Astrocyte (in vitro differentiated cells and primary cell): ENCODE measurements around the gene GJC1.

Experiments
- EZH2 ChIP-seq: IDR thresholded peaks from 2 replicates; pipeline ENCODE4 v1.6.1; 2012; ENCODE audit warnings: mild to moderate bottlenecking, low read length, inconsistent platforms; ENCODE audit not compliant: insufficient read depth
- TF ChIP-seq, protein P1 (sequence below): IDR thresholded peaks from 2 replicates; pipeline ENCODE4 v1.5.1; 2011; ENCODE audit warnings: low read depth, mild to moderate bottlenecking, inconsistent platforms, low read length, moderate library complexity; ENCODE audit not compliant: insufficient read depth

DNA sequence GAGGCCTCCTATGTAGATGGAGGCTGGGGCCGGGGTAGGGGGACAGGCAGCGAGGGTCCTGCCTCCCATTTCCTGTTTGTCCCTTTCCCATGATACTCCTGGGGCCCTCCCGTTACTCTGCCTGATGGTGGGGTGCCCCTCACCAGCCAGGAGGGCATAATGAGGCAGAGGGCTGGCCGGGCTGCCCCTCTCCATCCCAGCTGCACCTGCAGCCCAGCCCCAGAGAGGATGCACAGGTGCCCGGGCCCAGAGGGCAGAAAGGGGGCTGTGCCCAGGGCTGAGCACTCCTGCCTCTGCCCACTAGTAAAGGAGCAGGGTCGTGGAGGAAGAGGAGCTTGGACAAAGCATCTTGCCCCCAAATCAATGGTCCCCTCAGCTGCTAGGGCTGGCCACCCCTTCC lies 60.9 kb downstream of the GJC1 start:
- TF ChIP-seq, protein P1, sequence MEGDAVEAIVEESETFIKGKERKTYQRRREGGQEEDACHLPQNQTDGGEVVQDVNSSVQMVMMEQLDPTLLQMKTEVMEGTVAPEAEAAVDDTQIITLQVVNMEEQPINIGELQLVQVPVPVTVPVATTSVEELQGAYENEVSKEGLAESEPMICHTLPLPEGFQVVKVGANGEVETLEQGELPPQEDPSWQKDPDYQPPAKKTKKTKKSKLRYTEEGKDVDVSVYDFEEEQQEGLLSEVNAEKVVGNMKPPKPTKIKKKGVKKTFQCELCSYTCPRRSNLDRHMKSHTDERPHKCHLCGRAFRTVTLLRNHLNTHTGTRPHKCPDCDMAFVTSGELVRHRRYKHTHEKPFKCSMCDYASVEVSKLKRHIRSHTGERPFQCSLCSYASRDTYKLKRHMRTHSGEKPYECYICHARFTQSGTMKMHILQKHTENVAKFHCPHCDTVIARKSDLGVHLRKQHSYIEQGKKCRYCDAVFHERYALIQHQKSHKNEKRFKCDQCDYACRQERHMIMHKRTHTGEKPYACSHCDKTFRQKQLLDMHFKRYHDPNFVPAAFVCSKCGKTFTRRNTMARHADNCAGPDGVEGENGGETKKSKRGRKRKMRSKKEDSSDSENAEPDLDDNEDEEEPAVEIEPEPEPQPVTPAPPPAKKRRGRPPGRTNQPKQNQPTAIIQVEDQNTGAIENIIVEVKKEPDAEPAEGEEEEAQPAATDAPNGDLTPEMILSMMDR: no peak
- no peak for TF ChIP-seq EZH2
